GM21576 (cell line): ENCODE results near the gene PYGB.
A peak's percentile ranks its signal among the peaks of the same experiment; 100 is the strongest.
"Not testable (repeated sequence)": the region's sequence is repeated elsewhere in the genome, so short reads cannot be mapped to it uniquely, and the experiment has no call there.

Experiments
- ATAC-seq: cut with Tn5 transposase; IDR thresholded peaks from one replicate; pipeline ENCODE4 v1.9.1; 2021; ENCODE audit warnings: mild to moderate bottlenecking, moderate library complexity; ENCODE audit not compliant: unreplicated experiment

PYGB gene

DNA sequence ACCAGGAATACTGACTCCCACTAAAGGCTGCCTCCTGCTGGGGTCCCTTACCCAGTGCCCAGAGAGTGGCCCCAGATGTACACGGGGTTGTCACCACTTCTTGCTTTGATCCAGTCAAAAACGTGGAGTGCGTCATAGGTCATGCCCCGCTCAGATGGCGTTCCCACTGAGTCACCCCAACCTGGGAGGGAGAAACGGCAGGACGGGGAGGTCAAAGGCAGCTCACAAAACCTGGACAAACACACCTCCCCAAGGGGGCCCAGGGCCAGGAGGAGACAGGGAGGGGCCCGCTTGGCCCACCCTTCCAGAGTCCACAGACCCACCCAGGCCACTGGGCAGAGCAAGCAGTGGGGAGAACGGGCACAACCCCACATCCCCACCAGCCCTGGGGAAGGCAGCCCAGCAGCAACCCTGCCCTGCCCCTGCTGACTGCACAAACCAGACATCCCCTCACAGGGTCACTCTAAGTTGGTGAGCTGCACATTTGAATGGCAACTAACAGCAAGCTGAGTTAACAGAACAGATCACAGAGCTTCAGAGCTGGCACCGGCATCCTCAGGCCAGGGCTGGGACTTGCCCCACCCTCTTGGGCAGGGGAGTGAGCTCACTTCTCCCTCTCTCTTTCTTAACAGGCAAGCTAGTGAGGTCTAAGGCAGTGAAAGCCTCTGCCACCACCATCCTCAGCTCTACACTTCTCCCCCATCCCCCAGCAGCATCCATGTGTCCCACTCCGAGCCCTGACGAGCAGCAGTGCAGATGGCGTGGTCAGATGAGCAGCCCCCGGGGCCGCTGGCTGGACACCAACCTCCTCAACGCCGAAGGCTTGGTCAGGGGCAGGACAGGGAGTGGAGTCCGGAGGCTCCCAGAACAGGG lies 61.7 kb downstream of the PYGB start:
- no peak for ATAC-seq

DNA sequence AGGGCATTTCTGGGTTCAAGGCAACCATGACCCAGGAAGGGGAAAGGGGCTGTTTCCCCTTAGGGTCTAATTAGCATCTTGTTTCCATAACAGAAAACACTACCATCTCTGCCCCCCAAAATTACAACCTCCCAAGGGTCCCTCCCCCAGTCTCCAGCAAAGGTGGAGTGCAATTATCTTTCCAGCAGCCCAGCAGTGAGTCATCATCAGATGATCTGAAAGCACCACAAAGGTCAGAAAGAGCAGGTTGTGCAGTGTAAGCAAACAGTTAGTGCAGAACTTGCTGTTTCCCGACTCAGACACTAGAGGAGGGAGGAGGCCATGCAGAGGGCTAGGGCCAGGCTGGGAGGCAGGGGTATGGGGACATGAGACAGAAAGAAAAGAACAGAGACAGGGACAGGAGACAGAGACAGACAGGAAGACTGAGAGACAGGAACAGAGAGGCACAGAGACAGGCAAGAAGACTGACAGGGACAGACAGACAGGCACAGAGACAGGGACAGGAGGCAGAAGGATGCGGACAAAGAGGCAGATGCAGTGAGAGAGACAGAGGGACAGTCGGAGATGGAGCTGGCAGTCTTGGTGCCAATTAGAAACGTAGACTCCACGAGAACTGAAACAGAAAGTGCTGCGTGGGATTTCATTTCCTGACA lies 62.5 kb downstream of the PYGB start:
- peak; percentile 92 for ATAC-seq

DNA sequence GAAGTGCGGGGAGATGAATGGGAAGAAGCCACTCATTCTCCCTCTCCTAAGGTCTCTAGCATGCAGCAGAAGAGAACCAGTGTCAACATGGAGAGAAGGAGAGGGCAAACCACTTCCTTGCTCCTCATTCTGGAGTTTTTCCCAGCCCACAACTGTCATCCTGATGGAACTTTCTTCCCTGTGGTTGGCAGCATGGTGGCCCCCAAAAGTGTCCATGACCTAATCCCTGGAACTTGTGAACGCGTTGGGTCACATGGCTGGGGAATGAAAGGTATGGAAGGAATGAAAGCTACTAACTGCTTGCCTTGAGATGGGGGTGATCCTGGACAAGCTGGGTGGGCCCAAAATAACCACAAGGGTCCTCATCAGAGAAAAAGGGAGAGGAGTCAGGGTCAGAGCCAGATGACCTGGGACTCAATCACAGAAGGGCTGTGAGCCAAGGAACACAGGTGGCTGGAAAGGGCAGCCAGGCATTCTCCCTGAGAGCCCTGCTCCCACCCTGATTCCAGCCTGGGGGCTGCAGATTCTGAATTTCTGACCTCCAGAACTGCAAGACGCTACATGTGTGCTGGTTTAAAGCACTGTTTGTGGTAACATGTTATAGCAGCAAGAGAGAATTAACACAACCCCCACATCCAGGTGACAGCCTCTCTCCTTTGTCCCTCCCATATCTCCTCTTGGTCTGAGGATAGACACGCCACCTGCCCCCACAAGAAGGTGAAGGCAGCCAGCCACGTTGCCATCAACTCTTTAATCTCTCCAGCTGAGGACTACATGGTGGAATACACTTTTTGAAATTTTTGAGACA lies 63.2 kb downstream of the PYGB start:
- ATAC-seq: no peak

DNA sequence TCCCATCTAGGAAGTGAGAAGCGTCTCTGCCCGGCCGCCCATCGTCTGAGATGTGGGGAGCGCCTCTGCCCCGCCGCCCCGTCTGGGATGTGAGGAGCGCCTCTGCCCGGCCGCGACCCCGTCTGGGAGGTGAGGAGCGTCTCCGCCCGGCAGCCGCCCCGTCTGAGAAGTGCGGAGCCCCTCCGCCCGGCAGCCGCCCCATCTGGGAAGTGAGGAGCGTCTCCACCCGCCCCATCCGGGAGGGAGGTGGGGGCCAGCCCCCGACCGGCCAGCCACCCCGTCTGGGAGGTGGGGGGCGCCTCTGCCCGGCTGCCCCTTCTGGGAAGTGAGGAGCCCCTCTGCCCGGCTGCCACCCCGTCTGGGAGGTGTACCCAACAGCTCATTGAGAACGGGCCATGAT lies 64.8 kb downstream of the PYGB start:
- not testable (repeated sequence) for ATAC-seq

DNA sequence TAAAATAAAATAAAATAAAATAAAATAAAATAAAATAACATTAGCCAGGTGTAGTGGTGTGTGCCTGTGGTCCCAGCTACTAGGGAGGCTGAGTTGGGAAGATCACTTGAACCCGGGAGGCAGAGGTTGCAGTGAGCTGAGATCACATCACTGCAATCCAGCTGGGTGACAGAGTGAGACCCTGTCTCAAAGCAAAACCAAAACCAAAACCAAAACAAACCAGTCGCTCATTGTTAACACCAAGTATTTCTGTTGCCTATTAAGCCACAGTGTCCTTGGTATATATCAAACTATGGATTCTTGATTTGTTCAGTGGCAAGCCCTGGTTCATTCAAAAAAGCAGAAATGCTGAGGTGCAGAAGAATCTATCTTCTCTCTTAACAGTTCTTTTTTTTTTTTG lies 65.7 kb downstream of the PYGB start:
- ATAC-seq: no peak

DNA sequence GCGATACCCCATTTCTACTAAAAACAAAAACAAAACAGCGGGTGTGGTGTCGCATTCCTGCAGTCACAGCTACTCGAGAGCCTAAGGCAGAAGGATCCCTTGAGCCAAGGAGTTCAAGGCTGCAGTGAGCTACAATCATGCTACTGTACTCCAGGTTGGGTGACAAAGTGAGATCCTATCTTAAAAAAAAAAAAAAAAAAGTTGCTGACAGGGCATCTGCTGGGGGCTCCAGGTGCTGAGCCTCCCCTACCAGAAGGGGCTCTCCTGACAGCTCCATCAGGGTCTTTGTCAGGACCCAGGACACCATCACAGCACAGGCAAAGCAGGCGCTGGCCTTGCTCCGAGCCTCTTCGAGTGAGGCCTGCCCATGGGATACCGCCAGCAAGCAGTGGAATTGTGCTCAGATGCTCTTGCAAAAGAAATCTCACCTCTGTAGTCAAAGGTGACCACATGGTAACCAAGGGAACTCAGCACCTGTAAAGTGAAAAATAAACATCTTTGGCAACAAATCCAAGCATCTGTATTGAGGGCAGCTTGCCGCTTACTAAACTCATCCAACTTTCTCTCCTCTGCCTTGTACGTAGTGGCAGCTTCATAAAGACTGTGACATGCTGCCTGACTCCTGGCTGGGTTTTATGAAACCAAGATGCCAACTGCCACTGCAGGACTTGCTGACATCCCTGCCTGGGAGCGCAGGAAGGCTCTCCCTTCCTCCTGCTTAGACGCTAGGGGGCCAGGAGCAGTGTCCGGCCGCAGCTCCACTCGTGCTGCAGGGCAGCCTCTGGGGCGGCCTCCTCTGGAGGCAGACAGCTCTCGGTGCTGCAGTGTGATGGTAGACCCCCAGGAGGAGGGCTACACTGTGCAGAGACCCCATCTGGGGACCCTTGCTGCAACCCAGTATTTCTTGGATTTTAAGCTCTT lies 66.9 kb downstream of the PYGB start:
- no peak for ATAC-seq

DNA sequence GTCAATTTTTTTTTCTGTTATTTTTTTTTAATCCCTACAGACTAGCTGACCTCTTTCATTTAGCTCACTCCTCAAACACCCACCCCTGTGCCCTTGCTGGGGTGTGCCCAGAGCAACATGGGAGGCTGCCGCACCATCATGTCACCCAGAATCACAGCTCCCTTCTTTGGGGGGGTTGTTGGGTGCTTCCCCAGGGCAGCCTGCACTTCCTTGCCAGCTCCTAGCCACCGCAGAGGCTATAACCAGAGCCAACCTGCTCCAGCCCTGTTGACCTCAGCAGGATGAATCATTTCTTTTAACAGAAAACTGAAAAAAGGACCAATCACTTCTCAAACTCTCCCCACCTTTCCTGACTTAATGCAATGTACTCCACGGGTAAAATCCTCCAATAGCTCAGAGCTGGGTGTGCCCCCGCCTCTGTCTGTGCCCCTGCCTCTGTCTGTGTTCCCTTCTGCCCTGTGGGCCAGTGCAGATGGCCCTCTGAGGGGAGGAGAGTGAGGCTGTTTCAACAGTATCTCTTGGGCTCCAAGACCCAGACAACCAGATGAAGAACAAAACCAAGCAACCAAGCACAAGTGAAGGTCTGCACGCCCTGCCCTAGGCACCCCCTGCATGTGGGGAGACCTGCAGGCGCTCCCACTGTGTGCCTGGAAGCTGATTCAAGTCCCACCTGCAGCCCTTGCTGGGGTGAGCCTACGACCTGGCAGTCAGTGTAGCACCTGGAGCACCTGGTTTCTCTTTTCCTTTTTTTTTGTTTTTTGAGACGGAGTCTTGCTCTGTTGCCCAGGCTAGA lies 67.7 kb downstream of the PYGB start:
- ATAC-seq: no peak

DNA sequence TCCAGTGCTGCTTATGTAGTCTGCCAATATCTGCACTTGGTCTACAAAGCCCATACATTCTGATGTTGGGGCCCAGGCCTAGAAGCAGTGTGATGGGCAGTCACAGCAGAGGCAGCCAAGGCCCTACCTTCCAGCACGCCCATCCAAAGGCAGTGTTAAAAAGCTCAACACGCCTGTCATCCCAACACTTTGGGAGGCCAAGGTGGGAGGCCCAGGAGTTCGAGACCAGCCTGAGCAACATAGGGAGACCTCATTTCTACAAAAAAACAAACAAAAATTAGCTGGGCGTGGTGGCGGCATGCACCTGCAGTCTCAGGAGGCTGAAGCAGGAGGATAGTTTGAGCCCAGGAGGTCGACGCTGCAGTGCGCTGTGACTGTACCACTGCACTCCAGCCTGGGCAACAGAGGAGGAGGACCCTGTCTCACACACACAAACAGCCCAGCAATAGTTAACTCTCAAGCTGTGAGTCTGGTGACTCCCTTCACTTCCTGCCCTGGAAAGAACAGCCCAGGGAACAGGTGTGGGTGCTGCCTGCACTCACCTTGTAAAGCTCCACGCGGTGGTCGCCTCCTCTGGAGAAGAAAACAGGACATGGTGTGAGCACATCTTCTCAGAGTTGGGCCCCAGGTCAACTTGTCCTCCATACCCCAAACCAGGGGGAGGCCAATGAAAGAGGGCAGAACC lies 68.8 kb downstream of the PYGB start:
- no peak for ATAC-seq

DNA sequence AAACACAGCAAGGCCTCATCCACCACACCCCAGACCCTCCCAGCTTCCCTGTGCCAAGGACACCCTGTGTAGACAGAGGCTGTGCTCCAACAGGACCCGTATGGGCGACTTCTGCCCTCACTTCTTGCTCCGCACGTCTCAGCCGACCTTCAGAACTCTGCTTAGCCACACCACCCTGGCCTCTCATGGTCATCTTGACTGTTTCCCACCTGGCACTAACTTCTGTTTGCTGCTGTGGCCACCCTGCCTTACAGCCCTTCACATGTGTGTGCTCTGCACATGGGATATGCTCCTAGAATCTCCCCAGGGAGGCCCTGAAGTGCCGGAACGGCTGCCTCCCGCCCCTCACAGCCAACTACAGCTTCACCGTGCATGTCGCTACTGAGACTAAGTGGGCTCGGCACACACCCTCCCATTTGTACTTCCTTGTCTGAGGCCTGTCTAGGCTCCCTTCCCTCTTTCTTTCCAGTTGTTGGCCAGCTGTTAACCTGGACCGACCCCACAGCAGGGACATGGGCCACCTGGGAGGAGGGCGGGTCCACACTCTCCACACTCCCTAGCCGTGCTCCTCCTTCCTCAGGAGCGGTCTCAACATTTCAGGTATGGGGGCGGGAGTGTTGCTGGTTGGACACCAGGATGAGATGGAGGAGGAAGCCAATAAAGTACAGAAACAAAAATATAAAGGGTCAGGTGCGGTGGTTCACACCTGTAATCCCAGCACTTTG lies 69.6 kb downstream of the PYGB start:
- no peak for ATAC-seq

DNA sequence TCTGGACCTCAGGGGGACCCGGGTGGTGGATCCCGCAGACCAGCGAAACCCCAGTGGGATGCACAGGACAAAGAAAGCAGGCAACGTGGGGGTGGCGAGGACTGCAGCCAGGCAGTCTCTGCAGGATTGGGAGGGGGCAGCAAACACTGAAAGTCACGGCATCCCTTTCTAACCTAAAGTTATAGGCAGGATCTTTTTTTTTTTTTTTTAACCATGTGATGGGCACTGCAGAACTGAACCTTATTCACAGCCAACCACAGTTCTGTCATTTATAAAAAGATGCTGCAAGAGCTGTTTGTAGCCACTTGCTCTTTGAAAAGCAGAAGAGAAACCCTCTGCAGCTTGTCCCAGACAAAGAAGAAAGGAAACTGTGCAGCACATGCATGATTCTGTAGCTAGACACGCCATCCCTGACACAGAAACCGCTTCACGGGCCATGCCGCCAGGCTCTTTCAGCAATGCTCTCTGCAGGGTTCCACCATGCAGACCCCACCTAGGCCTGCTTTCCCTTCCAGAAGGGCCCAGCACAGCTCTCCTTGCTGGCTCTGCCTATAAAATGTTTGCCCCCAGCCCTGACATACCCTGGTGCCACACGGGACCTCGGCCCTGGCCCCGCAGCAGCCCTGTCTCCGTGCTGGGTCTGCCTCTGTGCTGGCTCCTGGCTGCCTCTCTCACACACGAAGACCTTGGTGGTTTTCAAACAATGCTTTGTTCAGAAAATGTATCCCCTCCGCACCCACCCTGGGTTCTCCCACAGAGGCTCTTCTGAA lies 70.8 kb downstream of the PYGB start:
- peak; percentile 94 for ATAC-seq

DNA sequence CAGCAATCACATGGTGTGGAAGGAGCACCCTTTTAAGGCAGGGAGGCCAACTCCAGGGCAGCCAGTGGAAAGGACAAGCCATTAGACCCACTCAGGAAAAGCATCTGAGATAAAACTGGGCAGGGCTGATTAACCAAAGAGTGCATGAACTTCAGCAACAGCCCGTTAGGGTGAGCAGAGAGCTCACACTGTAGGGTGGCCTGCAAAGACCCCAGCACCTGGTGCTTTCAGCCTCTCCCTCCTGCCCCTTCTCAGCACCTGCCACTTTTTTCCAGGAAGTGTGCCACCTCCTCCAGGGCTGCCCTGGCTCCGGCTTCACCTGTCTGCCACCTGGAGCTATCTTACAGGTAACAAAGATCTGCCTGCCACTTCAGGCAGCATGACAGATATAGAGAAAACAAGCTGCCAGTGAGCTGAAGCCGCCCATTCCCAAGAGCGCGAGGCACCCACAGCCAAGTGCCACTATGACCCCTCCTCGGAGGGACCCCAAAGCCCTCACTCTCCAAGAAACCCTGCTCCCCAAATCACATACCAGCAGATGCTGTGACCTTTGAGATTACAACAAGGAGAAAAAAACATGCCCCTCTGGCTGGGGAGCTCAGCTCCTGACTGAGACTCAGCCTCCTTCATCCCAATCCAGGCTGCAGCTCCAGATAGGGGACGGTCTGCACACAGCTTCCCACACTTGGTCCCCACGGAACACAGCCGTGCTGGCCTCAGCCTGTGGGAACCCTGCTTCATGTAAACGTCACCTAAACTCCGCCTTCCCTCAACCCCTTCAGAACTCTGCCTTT lies 71.6 kb downstream of the PYGB start:
- no peak for ATAC-seq

DNA sequence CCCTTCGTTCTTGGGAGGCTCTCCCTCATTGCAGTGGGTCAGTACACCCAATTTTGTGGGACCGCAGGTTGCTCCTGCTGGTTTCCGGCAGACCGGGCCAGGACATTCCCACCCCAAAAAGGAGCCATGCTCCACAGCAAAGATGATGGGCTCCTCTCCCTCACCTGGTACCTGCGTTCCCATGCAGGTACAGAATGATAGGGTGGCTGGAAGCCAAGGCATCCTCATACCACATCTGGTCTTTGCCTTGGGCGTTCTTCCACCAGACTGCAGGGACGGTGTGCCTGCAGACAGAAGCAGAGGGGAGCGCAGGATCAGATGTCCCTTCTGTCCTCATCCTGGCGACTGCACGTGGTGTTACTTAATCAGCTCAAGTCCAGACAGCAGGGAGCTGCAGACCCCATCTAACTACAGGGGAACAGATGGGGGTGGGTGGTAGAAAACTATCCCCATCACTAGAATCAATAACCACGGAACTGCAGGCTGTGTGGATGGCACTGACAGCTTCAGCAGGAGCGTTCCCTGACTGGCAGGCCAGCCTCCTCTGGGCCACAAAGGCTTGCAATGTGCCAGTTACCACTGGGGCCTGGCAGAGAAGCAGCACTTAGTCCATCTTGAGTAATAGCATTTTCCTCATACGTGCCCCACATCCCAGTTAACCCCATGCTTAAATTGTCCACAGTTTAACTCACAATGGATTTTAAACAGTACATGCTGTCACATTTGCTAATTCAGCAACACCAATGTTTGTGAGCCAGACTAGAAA lies 72.3 kb downstream of the PYGB start:
- no peak for ATAC-seq

DNA sequence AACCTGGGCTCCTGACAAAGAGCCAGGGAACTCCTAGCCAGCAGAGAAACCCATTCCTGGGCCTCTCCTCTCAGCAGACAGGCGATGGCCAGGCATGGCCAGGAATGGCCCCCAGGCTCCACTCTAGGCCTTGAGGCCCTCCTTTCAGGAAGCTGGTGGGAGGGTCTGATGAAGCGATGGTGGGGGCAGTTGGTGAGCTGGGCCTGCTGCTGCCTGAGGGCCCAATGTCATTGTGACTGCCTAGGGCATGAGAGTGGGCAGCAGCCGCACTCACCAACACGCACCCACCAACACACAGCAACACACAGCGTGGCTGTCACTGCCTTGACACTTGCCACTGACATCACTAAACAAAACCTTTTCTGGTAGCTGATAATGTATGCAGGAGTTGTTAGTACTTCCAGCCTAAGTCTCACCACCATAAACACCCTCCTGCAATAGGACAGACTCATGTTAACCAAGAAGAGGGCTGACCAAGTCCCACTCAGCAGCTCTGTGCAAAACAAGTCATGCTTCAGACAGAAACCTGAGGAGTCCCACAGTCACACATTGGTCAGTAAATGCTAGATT lies 73.5 kb downstream of the PYGB start:
- no peak for ATAC-seq

DNA sequence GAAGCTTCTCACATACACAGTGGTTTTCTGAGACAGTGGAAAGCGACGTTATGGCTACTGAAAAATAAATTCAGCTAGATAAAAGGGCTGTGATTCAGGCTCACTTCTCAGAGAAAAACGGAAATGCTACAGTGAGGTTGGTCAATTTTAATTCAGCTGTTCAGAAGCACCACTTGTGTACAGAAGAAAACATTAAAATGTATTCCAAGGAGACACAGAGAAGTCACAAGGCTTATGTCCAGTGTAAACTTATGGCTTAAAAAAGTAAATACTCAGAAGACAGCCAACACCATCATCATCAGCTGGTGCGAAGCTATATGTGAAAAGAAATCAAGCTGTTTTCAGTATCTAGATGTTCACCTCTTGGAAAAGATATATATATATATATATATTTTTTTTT lies 74.1 kb downstream of the PYGB start:
- ATAC-seq: no peak

DNA sequence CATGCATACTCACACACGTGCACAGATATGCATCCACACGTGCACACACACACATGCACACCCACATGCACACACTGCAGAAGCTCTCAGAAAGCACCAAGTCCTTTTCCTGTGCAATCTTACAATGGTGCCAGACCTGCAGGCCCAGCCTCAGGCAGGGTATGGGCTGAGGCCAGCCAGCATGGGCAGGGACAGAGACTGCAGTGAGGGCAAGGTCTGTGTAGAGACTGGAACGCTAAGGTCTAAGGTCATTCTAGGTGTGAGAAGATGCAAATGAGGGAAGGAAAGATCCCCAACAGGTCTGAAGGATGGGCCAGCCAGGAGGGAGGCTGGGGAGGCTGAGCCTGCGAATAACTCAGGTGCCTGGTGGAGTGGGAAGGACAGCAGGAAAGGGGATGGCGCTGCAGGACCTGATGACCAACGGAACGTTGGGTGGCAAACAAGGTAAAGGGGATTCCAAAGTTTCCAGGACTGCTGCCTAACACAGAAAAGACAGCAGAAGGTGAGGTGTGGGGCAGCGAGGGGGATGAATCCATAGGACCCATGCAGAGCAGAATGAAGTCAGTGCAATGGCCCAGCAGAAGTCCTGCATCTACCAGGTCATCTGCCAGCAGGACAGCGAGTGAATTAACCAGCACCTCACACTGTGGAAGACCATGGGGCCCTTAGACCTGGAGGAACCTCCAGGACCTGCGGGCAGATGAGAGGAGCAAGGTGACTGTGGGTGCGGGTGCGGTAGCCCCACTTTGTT lies 75.8 kb downstream of the PYGB start:
- ATAC-seq: no peak
